ENCODE measurements around the gene AGK.
"Not testable (repeated sequence)": the region's sequence is repeated elsewhere in the genome, so short reads cannot be mapped to it uniquely, and the experiment has no call there.

The AGK gene

DNA sequence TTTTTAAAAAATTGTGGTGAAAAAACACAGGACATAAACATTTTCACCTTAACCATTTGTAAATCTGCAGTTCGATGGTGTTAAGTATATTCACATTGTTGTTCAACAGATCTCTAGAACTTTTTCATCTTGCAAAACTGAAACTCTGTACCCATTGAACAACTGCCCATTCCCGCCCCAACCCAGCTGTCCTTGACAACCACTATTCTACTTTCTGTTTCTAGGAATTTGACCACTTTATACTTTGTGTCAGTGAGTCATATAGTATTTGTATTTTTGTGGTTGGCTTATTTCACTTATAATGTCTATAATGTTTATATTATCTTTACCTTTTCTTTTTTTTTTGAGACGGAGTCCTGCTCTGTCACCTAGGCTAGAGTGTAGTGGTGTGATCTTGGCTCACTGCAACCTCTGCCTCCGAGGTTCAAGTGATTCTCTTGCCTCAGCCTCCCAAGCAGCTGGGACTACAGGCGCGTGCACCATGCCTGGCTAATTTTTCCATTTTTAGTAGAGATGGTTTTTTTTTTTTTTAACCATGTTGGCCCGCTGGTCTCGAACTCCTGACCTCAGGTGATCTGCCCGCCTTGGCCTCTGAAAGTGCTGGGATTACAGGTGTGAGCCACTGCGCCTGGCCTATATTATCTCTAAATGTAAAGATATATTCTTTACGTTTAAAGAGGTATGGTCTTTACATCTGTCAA, 6.8 kb downstream of the AGK start:
- DNase-seq, result not testable (repeated sequence)

- peak; percentile 54 to 94 (median 75) for DNase-seq
Observed at GRCh38 chr7:141558544-141559183, 7.5 kb downstream of the AGK start.

DNA sequence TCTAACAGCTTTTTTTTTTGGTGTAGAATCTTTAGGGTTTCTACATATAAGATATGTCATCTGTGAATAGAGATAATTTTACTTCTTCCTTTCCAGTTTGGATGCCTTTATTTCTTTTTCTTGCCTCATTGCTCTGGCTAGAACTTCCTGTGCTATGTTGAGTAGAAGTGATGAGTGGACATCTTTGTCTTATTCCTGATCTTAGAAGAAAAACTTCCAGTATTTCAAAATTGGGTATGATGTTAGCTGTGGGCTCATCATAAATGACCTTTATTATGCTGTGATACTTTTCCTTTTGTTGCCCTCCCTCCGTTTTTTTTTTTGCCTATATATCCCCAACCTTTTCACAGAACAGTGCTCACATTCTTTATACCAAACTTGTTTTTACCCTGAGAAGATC, 8.8 kb downstream of the AGK start:
- no peak for DNase-seq

DNA sequence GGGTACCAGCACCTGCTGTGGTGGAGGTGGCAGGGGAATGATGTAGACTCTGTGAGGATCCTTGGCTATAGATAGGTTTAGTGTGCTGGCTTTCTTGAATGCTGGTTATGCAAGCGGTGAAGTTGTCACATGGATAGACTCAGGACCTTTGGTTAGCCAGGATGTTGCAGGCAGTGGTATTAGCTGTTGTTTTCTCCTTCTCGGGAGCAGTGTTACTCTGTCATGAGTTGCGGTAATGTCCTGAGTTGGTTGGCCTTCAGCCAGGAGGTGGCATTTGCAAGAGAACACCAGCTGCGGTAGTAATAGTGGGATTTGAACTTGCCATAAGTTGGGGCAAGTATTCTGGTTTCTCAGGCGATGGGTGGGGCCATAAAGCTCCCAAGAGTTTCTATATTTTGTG, 10.8 kb downstream of the AGK start:
- DNase-seq, result no peak

DNA sequence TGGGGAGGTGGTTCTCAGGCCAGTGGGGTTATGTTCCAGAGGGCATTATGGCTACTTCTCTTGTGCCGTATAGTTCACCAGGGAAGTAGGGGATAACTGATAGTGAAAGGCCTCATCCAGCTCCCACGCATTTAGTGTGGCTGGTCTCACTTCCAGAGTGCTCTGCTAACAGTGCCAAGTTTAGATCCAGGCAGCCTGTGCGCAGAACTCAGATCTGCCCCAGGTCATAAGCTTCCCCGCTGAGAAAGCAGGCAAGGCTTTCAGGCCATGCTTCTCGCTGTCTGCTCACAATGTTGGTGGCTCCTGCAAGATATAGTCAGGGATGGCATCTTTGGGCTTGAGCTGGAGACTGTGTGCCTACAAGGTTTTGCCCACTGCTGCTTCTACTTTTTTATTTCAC, 11.3 kb downstream of the AGK start:
- no peak for DNase-seq

GRCh38 chr7:141562972-141563371, 11.8 kb downstream of the AGK start:
- no peak for DNase-seq

GRCh38 chr7:141563956-141564623, 12.9 kb downstream of the AGK start:
- peak in 1 of 3 experiments; percentile 10 for DNase-seq

- DNase-seq, result peak in 2 of 3 experiments; percentile 12 to 69
Observed at GRCh38 chr7:141567432-141567831, 16.2 kb downstream of the AGK start.

DNA sequence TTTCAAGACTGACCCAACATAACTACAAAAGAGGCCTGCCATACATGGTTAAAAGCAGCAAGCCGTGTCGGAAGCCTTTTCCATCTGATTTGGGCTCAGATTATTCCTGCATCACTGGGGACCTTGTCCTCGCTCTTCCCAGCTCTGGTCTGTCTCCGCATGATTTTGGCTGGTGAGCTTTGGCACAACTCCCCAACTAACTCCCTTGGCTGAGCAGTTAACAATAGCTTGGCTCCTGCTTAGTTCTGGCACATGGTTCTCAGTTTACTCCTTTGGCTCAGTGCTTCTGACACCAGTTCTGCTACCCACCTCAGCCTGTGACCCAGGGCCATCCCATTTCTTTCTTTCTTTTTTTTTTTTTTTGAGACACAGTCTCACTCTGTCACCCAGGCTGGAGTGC, 17.0 kb downstream of the AGK start:
- DNase-seq, result no peak

DNA sequence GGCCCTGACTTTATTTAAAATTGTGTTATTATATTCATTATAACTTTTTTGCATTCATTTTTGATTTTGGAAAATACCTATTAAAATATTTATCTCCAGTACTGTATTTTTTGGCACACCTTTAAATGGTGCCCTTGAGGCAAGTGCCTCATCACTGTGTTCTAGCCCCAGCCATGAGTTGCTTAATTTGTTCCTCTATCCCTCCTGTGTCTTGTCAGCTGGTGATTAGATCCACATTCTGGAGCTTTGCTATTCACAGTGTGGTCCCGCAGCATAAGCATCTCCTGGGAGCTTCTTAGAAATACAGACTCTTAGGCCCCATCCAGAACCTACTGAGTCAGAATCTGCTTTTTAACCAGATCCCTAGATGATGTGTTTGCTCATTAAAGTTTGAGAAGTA, 19.8 kb downstream of the AGK start:
- no peak for DNase-seq

DNA sequence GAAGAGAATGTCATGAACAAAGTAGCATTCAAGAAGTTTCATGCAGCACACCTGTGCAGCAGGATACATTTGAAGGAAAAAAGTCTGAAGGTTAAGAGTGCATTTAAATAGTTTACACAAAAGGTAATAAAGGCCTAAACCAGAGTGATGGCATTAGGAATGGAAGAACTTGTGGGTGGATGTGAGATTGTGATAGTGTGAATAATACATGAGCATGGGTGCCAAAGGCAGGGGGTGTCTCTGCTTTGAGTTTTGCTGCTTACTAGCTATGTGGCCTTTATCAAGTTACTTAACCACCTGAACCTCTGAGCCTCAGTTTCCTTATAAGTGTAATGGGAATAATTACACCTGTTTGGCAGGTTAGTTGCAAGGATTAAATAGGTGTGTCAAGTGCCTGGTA, 21.0 kb downstream of the AGK start:
- no peak for DNase-seq

DNA sequence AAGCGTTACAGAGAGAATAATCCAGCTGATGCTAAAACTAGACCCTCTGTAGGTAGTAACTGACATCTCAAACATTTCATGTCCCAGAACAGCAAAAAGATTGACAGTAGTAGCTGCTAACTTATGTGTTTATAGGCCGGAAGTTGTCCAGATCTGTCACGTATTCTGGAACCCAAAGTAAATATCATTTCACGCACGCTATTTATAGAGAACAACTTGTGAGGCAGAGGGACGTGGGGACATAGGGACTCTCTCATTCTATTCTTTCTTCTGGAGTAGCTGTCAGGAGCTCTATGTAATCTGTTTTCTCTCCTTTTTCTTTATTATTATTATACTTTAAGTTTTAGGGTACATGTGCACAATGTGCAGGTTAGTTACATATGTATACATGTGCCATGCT, 22.3 kb downstream of the AGK start:
- no peak for DNase-seq

DNA sequence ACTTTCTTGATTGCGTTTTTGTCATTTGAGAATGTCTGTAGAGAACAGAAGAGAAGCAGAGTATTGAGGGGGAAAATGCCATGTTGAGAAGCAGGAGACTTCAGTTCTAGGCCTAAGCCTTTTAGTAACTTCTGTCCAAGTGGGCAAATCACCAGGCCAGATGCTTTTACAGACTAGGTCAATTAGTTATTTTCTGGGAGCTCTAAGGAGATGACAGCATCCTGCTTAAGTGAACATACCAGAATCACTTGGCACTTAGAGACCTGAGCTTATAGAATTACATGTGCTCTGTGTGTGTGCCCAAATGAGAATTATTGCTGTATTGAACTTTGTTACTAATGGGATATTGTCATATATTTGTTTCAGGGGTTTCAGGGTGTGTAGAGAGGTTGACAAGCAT, 24.0 kb downstream of the AGK start:
- no peak for DNase-seq

DNA sequence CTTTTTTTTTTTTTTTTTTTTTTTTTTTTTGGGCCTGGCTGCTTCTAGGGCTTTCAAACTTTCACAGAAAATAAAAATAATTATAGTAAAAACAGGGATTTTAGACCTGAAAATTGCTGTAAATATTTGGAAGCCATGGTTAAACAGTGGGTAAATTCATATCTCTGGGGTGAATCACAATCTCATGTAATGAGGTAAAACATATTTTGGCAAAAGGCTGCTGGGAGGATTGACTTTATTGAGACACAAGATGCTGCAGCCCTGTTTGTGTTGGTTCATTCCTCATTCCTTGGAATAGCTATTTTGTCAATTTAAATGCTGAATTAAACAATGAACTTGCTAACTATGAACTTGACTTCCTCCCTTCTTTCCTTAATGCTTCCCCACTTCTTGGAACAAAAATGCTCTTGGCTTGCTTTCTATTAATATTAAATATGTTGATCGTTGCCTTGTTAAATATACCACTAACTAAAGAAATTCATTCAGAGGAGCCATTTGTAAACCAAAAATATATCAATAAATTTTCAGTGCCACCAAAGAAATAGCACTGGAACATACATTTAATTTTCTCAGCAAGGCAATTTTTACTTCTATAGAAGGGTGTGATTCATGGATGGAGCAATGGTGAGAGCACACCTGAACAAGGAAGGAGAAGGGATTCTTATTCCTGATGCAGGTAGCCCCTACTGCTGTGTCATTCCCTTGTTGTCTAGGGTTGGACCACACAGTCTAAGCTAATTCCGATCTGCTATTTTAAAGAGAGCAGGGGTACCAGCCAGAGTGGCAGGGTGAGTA, 24.6 kb downstream of the AGK start:
- DNase-seq, result no peak

DNA sequence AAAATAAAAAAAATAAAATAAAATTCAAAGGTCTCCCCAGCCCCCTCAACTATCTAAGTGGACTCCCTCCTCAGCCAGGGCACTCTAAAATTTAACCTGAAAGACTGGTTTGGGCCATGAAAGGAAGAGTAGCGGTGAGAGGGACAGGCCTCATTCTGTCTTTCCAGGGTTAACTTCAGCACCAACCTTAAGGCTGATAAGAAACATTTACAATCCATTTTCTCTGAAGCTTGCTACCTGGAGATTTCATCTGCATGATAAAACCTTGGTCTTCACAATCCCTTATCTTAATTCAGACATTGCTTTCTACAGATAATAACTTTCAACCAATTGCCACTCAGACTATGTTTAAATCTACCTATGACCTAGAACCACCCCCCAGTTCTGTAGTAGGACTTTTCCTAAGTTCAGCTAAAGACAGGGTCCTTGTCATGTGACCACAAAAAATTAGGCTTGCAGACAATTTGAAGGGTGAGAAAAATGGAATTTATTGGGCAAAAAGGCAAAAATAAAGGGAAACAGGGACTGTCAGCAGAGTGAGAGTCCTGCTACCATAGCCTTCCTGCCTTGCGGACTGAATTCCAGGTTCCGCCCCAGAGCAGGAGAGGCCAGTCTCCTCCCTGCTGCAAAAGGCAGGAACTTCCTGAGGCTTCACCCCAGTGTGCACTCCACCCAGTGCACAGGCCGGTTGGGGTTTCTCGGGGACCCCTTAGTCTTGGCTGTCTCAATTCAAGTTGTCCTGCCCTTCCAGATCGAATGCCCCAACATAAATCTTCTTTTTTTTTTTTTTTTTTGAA, 26.0 kb downstream of the AGK start:
- no peak for DNase-seq

DNA sequence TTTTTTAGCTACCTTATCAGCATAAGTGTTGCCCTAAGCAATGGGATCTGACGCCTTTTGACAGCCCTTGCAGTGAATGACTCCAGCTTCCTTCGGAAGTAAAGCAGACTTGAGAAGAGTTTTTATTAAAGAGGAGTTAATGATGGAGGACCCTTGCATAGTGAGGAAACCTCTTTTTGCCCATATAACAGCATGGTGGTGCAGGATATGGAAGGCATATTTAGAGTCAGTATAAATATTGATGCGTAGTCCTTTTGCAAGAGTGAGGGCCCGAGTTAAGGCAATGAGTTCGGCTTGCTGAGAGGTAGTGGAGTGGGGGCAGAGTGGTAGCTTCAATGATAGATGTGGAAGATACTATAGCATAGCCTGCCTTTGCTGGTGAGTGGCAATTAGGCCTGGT, 28.7 kb downstream of the AGK start:
- not testable (repeated sequence) for DNase-seq

DNA sequence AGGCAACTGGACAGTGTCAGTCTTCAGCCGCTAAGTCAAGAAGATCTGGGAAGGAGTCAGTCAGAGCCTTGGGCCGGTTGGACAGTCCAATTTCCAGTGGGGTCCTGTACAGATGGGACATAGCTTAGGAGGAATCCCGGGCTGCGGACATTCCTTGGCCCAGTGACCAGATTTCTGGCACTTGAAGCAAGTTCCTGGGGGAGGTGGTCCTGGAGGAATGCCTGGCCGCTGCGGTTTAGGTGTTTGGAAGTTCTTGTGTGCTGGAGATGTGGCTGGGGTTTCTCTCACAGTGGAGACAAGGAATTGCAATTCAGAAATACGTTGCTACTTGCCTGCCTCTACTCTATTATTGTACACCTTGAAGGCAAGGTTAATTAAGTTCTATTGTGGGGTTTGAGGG, 30.9 kb downstream of the AGK start:
- not testable (repeated sequence) for DNase-seq

GRCh38 chr7:141584935-141585334, 33.7 kb downstream of the AGK start:
- no peak for DNase-seq

GRCh38 chr7:141585592-141586510, 34.6 kb downstream of the AGK start:
- DNase-seq, result no peak

DNA sequence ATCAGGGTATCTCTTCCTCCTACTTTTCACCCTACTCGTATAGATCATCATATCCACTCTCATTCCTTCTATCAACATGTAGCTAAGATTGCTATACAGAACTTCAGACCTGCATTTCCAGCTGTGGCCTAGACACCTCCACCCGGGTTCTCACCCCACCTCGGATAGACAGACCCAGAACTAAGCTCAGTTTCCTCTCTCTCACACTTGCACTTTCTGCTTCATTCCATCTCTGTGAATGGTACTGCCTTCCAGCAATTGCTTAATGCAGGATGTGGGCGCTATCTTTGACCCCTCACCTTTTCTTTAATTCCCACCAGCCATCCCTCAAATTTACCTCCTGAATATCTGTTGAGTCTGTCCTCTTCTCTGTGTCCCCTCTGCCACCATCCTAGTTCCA, 35.7 kb downstream of the AGK start:
- no peak for DNase-seq

DNA sequence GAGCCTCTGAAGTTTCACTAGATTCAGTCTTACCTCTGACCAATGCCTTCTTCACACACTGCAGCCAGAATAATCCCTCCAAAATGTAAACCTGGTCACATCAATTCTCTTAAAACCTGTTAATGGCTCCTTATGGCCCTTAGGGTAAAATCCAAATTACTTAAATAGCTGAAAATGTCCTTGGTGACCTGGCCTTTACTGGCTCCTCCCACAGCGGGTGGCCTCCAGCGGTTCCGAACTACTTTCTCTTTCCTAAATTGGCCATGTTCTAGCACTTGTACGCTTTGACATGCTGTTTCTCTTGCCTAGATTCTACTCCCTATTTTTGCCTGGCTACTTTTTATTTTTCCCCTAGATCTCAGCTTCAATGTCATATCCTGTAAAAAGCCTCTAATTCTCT, 36.1 kb downstream of the AGK start:
- no peak for DNase-seq

DNA sequence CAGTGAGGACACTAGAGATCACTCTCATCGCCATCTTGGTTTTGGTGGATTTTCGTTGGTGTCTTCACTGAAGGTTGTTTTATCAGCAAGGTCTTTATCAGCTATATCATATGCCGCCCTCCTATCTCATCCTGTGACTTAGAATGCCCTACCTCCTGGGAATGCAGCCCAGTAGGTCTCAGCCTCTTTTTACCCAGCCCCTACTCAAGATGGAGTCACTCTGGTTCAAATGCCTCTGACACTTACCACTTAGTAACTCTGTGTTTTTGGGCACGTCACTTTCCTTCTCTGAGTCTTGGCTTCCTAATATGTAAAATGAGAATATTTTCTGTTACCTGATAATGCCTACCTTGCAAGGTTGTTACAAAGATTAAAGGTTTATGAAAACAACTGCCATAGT, 37.7 kb downstream of the AGK start:
- DNase-seq, result no peak

Measured in NCI-H1417 (cell line).